GM12878 (cell line): Measurements from ENCODE around the gene PDXP.

Experiments used
- ESRRA ChIP-seq: IDR thresholded peaks from 2 replicates; pipeline ENCODE4 v1.6.1; 2012; ENCODE audit warnings: mild to moderate bottlenecking, low read length, improper control_type of control experiment
- SIN3A ChIP-seq: IDR thresholded peaks from 2 replicates; pipeline ENCODE4 v1.6.1; 2012; ENCODE audit warnings: low read depth, low read length, improper control_type of control experiment
- STAT3 ChIP-seq: IDR thresholded peaks from 2 replicates; pipeline ENCODE4 v1.6.1; 2011; ENCODE audit warnings: low read depth, low read length, improper control_type of control experiment
- ZNF207 ChIP-seq: fragments of 450-650 bp; IDR thresholded peaks from 2 replicates; pipeline ENCODE4 v1.6.1; 2014; ENCODE audit warnings: antibody characterized with exemption, mild to moderate bottlenecking, borderline replicate concordance
- TF ChIP-seq, protein P1 (sequence below), 3 experiments: IDR thresholded peaks in 2 of 3; conservative IDR thresholded peaks in 1 of 3; 2 replicates each; pipeline ENCODE4 v1.5.1; 2011; ENCODE audit warnings: low read depth in 3 of 3, low read length in 3 of 3, mild to moderate bottlenecking in 3 of 3, control low read depth in 2 of 3, moderate library complexity in 2 of 3, inconsistent platforms in 1 of 3, mixed read lengths in 1 of 3; ENCODE audit not compliant: control insufficient read depth in 2 of 3, insufficient read depth in 1 of 3; ENCODE audit errors: extremely low read depth in 1 of 3
- TF ChIP-seq, protein P2 (sequence below): fragments of 450-650 bp; IDR thresholded peaks from 2 replicates; pipeline ENCODE4 v1.6.1; 2017; ENCODE audit warnings: mild to moderate bottlenecking

DNA sequence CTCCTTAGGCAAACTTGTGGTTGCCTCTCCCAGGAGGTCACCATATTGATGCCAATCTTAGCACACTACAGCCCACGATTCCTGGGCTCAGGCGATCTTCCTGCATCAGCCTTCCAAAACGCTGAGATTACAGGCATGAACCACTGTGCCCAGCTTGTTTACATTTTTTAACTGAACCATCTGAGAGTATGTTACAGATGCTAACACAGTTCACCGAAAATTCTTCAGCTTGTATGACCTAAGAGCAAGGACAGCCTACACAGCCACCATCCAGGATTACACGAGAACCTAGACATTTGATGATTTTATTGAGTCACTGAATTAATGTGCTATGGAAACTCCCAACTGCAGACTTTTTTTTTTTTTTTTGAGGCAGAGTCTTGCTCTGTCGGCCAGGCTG, 11.1 kb downstream of the PDXP start:
- TF ChIP-seq, protein P1, sequence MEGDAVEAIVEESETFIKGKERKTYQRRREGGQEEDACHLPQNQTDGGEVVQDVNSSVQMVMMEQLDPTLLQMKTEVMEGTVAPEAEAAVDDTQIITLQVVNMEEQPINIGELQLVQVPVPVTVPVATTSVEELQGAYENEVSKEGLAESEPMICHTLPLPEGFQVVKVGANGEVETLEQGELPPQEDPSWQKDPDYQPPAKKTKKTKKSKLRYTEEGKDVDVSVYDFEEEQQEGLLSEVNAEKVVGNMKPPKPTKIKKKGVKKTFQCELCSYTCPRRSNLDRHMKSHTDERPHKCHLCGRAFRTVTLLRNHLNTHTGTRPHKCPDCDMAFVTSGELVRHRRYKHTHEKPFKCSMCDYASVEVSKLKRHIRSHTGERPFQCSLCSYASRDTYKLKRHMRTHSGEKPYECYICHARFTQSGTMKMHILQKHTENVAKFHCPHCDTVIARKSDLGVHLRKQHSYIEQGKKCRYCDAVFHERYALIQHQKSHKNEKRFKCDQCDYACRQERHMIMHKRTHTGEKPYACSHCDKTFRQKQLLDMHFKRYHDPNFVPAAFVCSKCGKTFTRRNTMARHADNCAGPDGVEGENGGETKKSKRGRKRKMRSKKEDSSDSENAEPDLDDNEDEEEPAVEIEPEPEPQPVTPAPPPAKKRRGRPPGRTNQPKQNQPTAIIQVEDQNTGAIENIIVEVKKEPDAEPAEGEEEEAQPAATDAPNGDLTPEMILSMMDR (IDR thresholded peaks at IDR 0.05 in 2 of 3, conservative IDR thresholded peaks at IDR 0.05 in 1 of 3; ENCODE audit: control insufficient read depth in 2 of 3, extremely low read depth in 1 of 3, insufficient read depth in 1 of 3, low read depth in 3 of 3, low read length in 3 of 3), result no peak
- TF ChIP-seq, protein P2, sequence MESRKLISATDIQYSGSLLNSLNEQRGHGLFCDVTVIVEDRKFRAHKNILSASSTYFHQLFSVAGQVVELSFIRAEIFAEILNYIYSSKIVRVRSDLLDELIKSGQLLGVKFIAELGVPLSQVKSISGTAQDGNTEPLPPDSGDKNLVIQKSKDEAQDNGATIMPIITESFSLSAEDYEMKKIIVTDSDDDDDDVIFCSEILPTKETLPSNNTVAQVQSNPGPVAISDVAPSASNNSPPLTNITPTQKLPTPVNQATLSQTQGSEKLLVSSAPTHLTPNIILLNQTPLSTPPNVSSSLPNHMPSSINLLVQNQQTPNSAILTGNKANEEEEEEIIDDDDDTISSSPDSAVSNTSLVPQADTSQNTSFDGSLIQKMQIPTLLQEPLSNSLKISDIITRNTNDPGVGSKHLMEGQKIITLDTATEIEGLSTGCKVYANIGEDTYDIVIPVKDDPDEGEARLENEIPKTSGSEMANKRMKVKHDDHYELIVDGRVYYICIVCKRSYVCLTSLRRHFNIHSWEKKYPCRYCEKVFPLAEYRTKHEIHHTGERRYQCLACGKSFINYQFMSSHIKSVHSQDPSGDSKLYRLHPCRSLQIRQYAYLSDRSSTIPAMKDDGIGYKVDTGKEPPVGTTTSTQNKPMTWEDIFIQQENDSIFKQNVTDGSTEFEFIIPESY, result no peak
- no peak for TF ChIP-seq ESRRA
- no peak for TF ChIP-seq ZNF207
- no peak for TF ChIP-seq SIN3A
- TF ChIP-seq STAT3, result no peak
